PC-9 (cell line): ENCODE results near the gene CADM2. TPM values are rescaled to one million over a fixed set of nuclear protein-coding genes. Genes with fewer than 3 reads are reported as not detected.

Experiments used
- BruUV-seq: library from RNA; stranded (reverse); fragments of 400-500 nt; replicated peaks from 2 replicates; lab custom pipeline; 2021; lab: Mats Ljungman, UMichigan
- CTCF ChIA-PET: fragments of 300-600 bp; sonication (Branson Sonifier 250); formaldehyde crosslinking; loops from one replicate; lab custom pipeline; 2022; ENCODE audit warnings: antibody characterized with exemption; lab: Charles Lee
- POLR2A ChIA-PET: fragments of 300-600 bp; sonication (Branson Sonifier 250); formaldehyde crosslinking; loops from one replicate; lab custom pipeline; 2022; ENCODE audit warnings: antibody characterized with exemption; ENCODE audit not compliant: unreplicated experiment; lab: Charles Lee
- DNase-seq, 2 experiments: peaks; one replicate each; pipeline versions ENCODE4 v3.0.0 to v3.0.0-alpha.2; 2015 to 2022; ENCODE audit warnings: mixed read lengths in 1 of 2
- H2AFZ ChIP-seq: fragments of 200-600 bp; sonication (generic); 2 replicates; pipeline ENCODE4 v1.8.1; 2017; ENCODE audit warnings: antibody characterized with exemption
- H3F3A ChIP-seq: fragments of 200-600 bp; sonication (generic); 2 replicates; pipeline ENCODE4 v1.8.1; 2017; ENCODE audit warnings: antibody characterized with exemption, mild to moderate bottlenecking, low read depth; ENCODE audit not compliant: insufficient read depth
- H3K27ac ChIP-seq: fragments of 200-600 bp; sonication (generic); 2 replicates; pipeline ENCODE4 v1.6.1; 2016; ENCODE audit warnings: mixed run types
- H3K27me3 ChIP-seq: fragments of 200-600 bp; sonication (generic); 2 replicates; pipeline ENCODE4 v1.6.1; 2016; ENCODE audit warnings: low read depth, mixed run types; ENCODE audit not compliant: insufficient read depth
- H3K36me3 ChIP-seq: fragments of 200-600 bp; sonication (generic); 2 replicates; pipeline ENCODE4 v1.6.1; 2016; ENCODE audit warnings: low read depth, mixed run types
- H3K4me1 ChIP-seq: fragments of 200-600 bp; sonication (generic); replicated peaks from 2 replicates; pipeline ENCODE4 v1.6.1; 2016; ENCODE audit warnings: mixed run types; ENCODE audit not compliant: insufficient read depth
- H3K4me2 ChIP-seq: fragments of 200-600 bp; sonication (generic); 2 replicates; pipeline ENCODE4 v1.6.1; 2017; ENCODE audit warnings: mixed run types
- H3K4me3 ChIP-seq: fragments of 200-600 bp; sonication (generic); 2 replicates; pipeline ENCODE4 v1.6.1; 2016; ENCODE audit warnings: mixed run types
- H3K79me2 ChIP-seq: fragments of 200-600 bp; sonication (generic); 2 replicates; pipeline ENCODE4 v1.6.1; 2017; ENCODE audit warnings: low read depth, mixed run types
- H3K9me2 ChIP-seq: fragments of 200-600 bp; sonication (generic); 2 replicates; pipeline ENCODE4 v1.8.1; 2017; ENCODE audit warnings: mild to moderate bottlenecking; ENCODE audit not compliant: insufficient read depth
- H3K9me3 ChIP-seq: fragments of 200-600 bp; sonication (generic); 2 replicates; pipeline ENCODE4 v1.8.1; 2016; ENCODE audit warnings: low read depth; ENCODE audit not compliant: insufficient read depth
- H4K20me1 ChIP-seq: fragments of 200-600 bp; sonication (generic); 2 replicates; pipeline ENCODE4 v1.8.1; 2017; ENCODE audit not compliant: insufficient read depth
- CTCF ChIP-seq: fragments of 200-600 bp; sonication (generic); conservative IDR thresholded peaks from 2 replicates; pipeline ENCODE4 v1.6.1; 2017; ENCODE audit warnings: mixed run types, antibody characterized with exemption, mild to moderate bottlenecking, moderate library complexity
- EZH2 ChIP-seq: fragments of 200-600 bp; sonication (generic); IDR thresholded peaks from 2 replicates; pipeline ENCODE4 v1.8.0; 2017; ENCODE audit warnings: antibody characterized with exemption, low read depth
- intact Hi-C: fragments of 100-400 bp; cut with micrococcal nuclease; formaldehyde crosslinking; loops from one replicate; pipeline ENCODE4 v1.10.0; 2022; ENCODE audit not compliant: unreplicated experiment
- total RNA-seq: library from RNA; stranded (reverse); gene quantifications from 2 replicates; pipeline ENCODE4 v1.2.3, GENCODE V29; 2021

Gene CADM2
- total RNA-seq, 1 experiment from 2014 or later, result 0.59 TPM

GRCh38 chr3:85780806-85781205 lies 822.0 kb downstream of the CADM2 start:
- DNase-seq, result no peak
- Histone ChIP-seq H3K9me3 (no peaks in the 10 kb centered on the region), H3K9me2 (no peaks in the 10 kb centered on the region; the same call in 1 of the 2 replicates), H3K4me1 (no peaks in the 10 kb centered on the region), H3K27ac (no peak overlapping the region), H3K27me3 (no peaks in the 10 kb centered on the region), H3K4me2 (no peak overlapping the region), H4K20me1 (no peaks in the 10 kb centered on the region), H3K36me3 (no peaks in the 10 kb centered on the region), H3F3A (no peaks in the 10 kb centered on the region), H3K4me3 (no peak overlapping the region), H2AFZ (no peak overlapping the region), H3K79me2 (no peaks in the 10 kb centered on the region)
- ChIA-PET CTCF (no interaction called here), POLR2A (no interaction called here)
- intact Hi-C loops, result no loop called here
- TF ChIP-seq CTCF (no peak), EZH2 (no peak)
- no TSS peak for BruUV-seq

- no peaks in the 10 kb centered on the region for H3K36me3 ChIP-seq
- no peak overlapping the region for H3K4me3 ChIP-seq
- no peaks in the 10 kb centered on the region for H3K4me1 ChIP-seq
- no peaks in the 10 kb centered on the region for H3F3A ChIP-seq
- no peaks in the 10 kb centered on the region for H3K27me3 ChIP-seq
- H3K4me2 ChIP-seq, result no peak overlapping the region
- H4K20me1 ChIP-seq, result no peaks in the 10 kb centered on the region
- CTCF ChIA-PET, result no interaction called here
- POLR2A ChIA-PET, result no interaction called here
- no peak overlapping the region for H2AFZ ChIP-seq
- H3K9me2 ChIP-seq, result no peaks in the 10 kb centered on the region; the same call in 1 of the 2 replicates
- intact Hi-C loops, result no loop called here
- no peak overlapping the region for H3K27ac ChIP-seq
- no peak for DNase-seq
- no TSS peak for BruUV-seq
- no peak for TF ChIP-seq EZH2
- no peak for TF ChIP-seq CTCF
- H3K9me3 ChIP-seq, result no peaks in the 10 kb centered on the region
- H3K79me2 ChIP-seq, result no peaks in the 10 kb centered on the region
Observed at GRCh38 chr3:85781806-85782205, 823.0 kb downstream of the CADM2 start.

GRCh38 chr3:85783291-85783690 lies 824.5 kb downstream of the CADM2 start:
- no peaks in the 10 kb centered on the region; the same call in 1 of the 2 replicates for H3K9me2 ChIP-seq
- no peaks in the 10 kb centered on the region for H3K4me1 ChIP-seq
- no peaks in the 10 kb centered on the region for H3K9me3 ChIP-seq
- TF ChIP-seq CTCF (no peak), EZH2 (no peak)
- no TSS peak for BruUV-seq
- H2AFZ ChIP-seq, result no peak overlapping the region
- H3K4me3 ChIP-seq, result no peak overlapping the region
- ChIA-PET POLR2A (no interaction called here), CTCF (no interaction called here)
- H3F3A ChIP-seq, result no peaks in the 10 kb centered on the region
- no peak overlapping the region for H3K27ac ChIP-seq
- no peaks in the 10 kb centered on the region for H4K20me1 ChIP-seq
- intact Hi-C loops, result no loop called here
- no peaks in the 10 kb centered on the region for H3K79me2 ChIP-seq
- no peaks in the 10 kb centered on the region for H3K36me3 ChIP-seq
- no peak overlapping the region for H3K4me2 ChIP-seq
- H3K27me3 ChIP-seq, result no peaks in the 10 kb centered on the region
- DNase-seq, result no peak
